ENCODE measurements around the gene LCP2.

Gene LCP2

GRCh38 chr5:170202117-170202516 lies 95.5 kb downstream of the LCP2 start:
- Histone ChIP-seq H3K27ac (ENCODE audit: low read depth, low read length) (no peak overlapping the region), H3K4me3 (ENCODE audit: low read length) (no peak overlapping the region), H3K9ac (ENCODE audit: low read depth, low read length) (no peak overlapping the region), H3K27me3 (ENCODE audit: insufficient read depth, low read length) (no peaks in the 10 kb centered on the region), H3K36me3 (ENCODE audit: insufficient read depth, low read length) (no peaks in the 10 kb centered on the region), H3K4me1 (ENCODE audit: insufficient read depth, low read length) (0 out of 2 replicates have a peak, but pooled peaks cover 4% of the 10 kb centered on the region), H3K9me3 (ENCODE audit: insufficient read depth, low read depth, low read length) (no peaks in the 10 kb centered on the region)
- 91% methylated on average over 2 of the region's 2 CpGs for WGBS

DNA sequence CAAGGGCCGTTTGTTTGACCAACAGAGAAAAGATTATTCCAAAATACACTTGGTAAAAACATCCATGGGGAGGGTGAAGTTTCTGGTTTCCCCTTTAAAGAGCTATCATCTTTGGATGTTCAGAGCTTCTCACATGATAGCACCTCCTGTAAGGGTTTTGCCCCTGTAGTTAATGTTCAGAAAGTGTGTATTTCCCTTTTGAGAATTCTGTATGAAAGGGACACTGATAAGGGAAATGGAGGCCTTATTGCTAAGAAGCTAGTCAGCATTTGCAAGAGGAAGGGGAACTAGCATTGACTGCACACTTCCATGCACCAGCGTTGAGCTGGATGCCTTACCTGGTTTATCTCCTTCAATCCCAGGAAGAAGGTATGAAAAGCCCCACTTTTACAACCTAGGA lies 96.3 kb downstream of the LCP2 start:
- Histone ChIP-seq H3K9ac (ENCODE audit: low read depth, low read length) (no peak overlapping the region), H3K36me3 (ENCODE audit: insufficient read depth, low read length) (no peaks in the 10 kb centered on the region), H3K27ac (ENCODE audit: low read depth, low read length) (no peak overlapping the region), H3K9me3 (ENCODE audit: insufficient read depth, low read depth, low read length) (no peaks in the 10 kb centered on the region), H3K4me1 (ENCODE audit: insufficient read depth, low read length) (0 out of 2 replicates have a peak, but pooled peaks cover 4% of the 10 kb centered on the region), H3K4me3 (ENCODE audit: low read length) (no peak overlapping the region), H3K27me3 (ENCODE audit: insufficient read depth, low read length) (no peaks in the 10 kb centered on the region)
- WGBS, result 91% methylated on average over 2 of the region's 2 CpGs

GRCh38 chr5:170200876-170201275 lies 96.7 kb downstream of the LCP2 start:
- H3K9me3 ChIP-seq (ENCODE audit: insufficient read depth, low read depth, low read length), result no peaks in the 10 kb centered on the region
- H3K4me3 ChIP-seq (ENCODE audit: low read length), result no peak overlapping the region
- H3K9ac ChIP-seq (ENCODE audit: low read depth, low read length), result no peak overlapping the region
- 2% methylated on average over 1 of the region's 1 CpG for WGBS
- no peaks in the 10 kb centered on the region for H3K27me3 ChIP-seq (ENCODE audit: insufficient read depth, low read length)
- H3K27ac ChIP-seq (ENCODE audit: low read depth, low read length), result no peak overlapping the region
- 0 out of 2 replicates have a peak, but pooled peaks cover under 1% of the 10 kb centered on the region for H3K4me1 ChIP-seq (ENCODE audit: insufficient read depth, low read length)
- H3K36me3 ChIP-seq (ENCODE audit: insufficient read depth, low read length), result no peaks in the 10 kb centered on the region

Data from HUES64 (cell line).